Endodermal cell (in vitro differentiated cells): Measurements from ENCODE around the gene OR4K15. TPM values are rescaled to one million over a fixed set of nuclear protein-coding genes. Genes with fewer than 3 reads are reported as not detected.

ENCODE experiments used
- DNase-seq: peaks from one replicate; pipeline ENCODE4 v3.0.0-alpha.2; 2017
- H3K27ac ChIP-seq: 2 replicates; pipeline ENCODE4 v1.5.1; 2013; ENCODE audit warnings: mild to moderate bottlenecking, low read depth, low read length, moderate library complexity
- H3K27me3 ChIP-seq: 2 replicates; pipeline ENCODE4 v1.6.1; 2013; ENCODE audit warnings: mild to moderate bottlenecking, low read length, moderate library complexity; ENCODE audit not compliant: insufficient read depth, control insufficient read depth, poor library complexity, severe bottlenecking
- H3K36me3 ChIP-seq: 2 replicates; pipeline ENCODE4 v1.7.0; 2013; ENCODE audit warnings: mild to moderate bottlenecking, low read length, moderate library complexity; ENCODE audit not compliant: control insufficient read depth, insufficient read depth
- H3K4me1 ChIP-seq: one replicate; pipeline ENCODE4 v1.7.0; 2013; ENCODE audit warnings: low read length; ENCODE audit not compliant: control insufficient read depth, insufficient read depth
- H3K4me3 ChIP-seq: 2 replicates; pipeline ENCODE4 v1.5.1; 2013; ENCODE audit warnings: mild to moderate bottlenecking, low read length, moderate library complexity
- H3K9ac ChIP-seq: 2 replicates; pipeline ENCODE4 v1.6.1; 2013; ENCODE audit warnings: mild to moderate bottlenecking, low read length, moderate library complexity; ENCODE audit not compliant: poor library complexity, severe bottlenecking; ENCODE audit errors: extremely low read depth
- H3K9me3 ChIP-seq: 2 replicates; pipeline ENCODE4 v1.6.1; 2013; ENCODE audit warnings: mild to moderate bottlenecking, low read length, moderate library complexity; ENCODE audit not compliant: control insufficient read depth
- H3K27ac Mint-ChIP-seq: 2 replicates; pipeline ENCODE4 v1.8.0; 2020; ENCODE audit warnings: mixed read lengths
- H3K27me3 Mint-ChIP-seq: 2 replicates; pipeline ENCODE4 v1.8.0; 2021; ENCODE audit warnings: mild to moderate bottlenecking, mixed read lengths; ENCODE audit not compliant: insufficient read depth
- H3K36me3 Mint-ChIP-seq: 2 replicates; pipeline ENCODE4 v1.8.0; 2020; ENCODE audit warnings: low read depth, mixed read lengths
- H3K4me1 Mint-ChIP-seq: 2 replicates; pipeline ENCODE4 v1.8.0; 2020; ENCODE audit warnings: mixed read lengths
- H3K4me3 Mint-ChIP-seq: 2 replicates; pipeline ENCODE4 v1.8.0; 2020; ENCODE audit warnings: mild to moderate bottlenecking, moderate library complexity, mixed read lengths
- H3K9me3 Mint-ChIP-seq: 2 replicates; pipeline ENCODE4 v1.8.0; 2020; ENCODE audit warnings: mild to moderate bottlenecking, mixed read lengths
- WGBS, 2 experiments: methylation state at CpG; one replicate each; pipeline versions ENCODE4 v1.1.5 to v1.1.7; 2013; ENCODE audit warnings: missing lambda C conversion rate in 2 of 2, mixed read lengths in 1 of 2; ENCODE audit not compliant: insufficient coverage in 1 of 2, insufficient read length in 1 of 2; 5-methylcytosine and 5-hydroxymethylcytosine counted together
- total RNA-seq, 2 donors: library from RNA; stranded (reverse); fragmentation: NEBNext Ultra II Directional in 1 of 2; extraction: Animal tissue kit (Norgen Biotek cat#: 25700) in 1 of 2; gene quantifications; 2 replicates in 1 of 2; 3 replicates in 1 of 2; pipeline ENCODE4 v1.2.1, GENCODE V29; 2021
- TF ChIP-seq, protein P1 (sequence below): fragments of 200-600 bp; sonication (generic); conservative IDR thresholded peaks from 2 replicates; pipeline ENCODE4 v1.5.0; 2021; ENCODE audit warnings: antibody characterized with exemption, mild to moderate bottlenecking

Gene OR4K15
- total RNA-seq, 2 donors from 2014 or later, result not detected

DNA sequence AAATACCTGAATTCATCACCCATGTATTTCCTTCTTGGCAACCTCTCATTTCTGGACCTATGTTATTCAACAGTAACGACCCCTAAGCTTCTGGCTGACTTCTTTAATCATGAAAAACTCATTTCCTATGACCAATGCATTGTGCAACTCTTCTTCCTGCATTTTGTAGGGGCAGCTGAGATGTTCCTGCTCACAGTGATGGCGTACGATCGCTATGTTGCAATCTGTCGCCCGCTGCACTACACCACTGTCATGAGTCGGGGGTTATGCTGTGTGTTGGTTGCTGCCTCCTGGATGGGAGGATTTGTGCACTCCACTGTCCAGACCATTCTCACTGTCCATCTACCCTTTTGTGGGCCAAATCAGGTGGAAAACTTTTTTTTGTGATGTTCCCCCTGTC, 26.9 kb downstream of the OR4K15 start:
- Histone ChIP-seq H3K4me3 (no peak overlapping the region), H3K4me1 (no peaks in the 10 kb centered on the region), H3K9ac (no peak overlapping the region), H3K27me3 (no peaks in the 10 kb centered on the region), H3K36me3 (no peaks in the 10 kb centered on the region), H3K9me3 (peaks cover 71% of the 10 kb centered on the region), H3K27ac (no peak overlapping the region)
- H3K27ac Mint-ChIP-seq, result no peak overlapping the region
- no peaks in the 10 kb centered on the region for H3K27me3 Mint-ChIP-seq
- no peak for DNase-seq
- TF ChIP-seq, protein P1, sequence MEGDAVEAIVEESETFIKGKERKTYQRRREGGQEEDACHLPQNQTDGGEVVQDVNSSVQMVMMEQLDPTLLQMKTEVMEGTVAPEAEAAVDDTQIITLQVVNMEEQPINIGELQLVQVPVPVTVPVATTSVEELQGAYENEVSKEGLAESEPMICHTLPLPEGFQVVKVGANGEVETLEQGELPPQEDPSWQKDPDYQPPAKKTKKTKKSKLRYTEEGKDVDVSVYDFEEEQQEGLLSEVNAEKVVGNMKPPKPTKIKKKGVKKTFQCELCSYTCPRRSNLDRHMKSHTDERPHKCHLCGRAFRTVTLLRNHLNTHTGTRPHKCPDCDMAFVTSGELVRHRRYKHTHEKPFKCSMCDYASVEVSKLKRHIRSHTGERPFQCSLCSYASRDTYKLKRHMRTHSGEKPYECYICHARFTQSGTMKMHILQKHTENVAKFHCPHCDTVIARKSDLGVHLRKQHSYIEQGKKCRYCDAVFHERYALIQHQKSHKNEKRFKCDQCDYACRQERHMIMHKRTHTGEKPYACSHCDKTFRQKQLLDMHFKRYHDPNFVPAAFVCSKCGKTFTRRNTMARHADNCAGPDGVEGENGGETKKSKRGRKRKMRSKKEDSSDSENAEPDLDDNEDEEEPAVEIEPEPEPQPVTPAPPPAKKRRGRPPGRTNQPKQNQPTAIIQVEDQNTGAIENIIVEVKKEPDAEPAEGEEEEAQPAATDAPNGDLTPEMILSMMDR, result no peak
- H3K4me3 Mint-ChIP-seq, result no peak overlapping the region
- H3K4me1 Mint-ChIP-seq, result no peaks in the 10 kb centered on the region
- no peaks in the 10 kb centered on the region for H3K36me3 Mint-ChIP-seq
- WGBS, 2 experiments, result 82 to 89% methylated on average over 7 of the region's 7 CpGs
- peaks cover 59% of the 10 kb centered on the region for H3K9me3 Mint-ChIP-seq

DNA sequence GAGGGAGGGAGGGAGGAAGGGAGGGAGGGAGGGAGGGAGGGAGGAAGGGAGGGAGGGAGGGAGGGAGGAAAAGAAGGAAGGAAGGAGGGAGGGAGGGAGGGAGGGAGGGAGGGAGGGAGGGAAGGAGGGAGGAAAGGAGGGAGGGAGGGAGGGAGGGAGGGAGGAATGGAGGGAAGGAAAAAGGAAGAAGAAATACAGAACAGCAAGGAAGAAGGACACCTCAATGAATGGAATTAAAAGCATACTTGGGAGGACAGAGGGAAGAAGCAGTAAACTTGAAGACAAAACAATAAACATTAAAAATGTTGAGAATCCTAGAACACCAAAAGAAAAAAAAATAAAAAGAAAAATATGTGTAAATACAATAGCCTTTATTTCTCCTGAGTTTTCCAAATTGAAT, 32.8 kb downstream of the OR4K15 start:
- Histone ChIP-seq H3K36me3 (no peaks in the 10 kb centered on the region), H3K4me3 (no peak overlapping the region), H3K4me1 (no peaks in the 10 kb centered on the region), H3K9ac (no peak overlapping the region), H3K27ac (no peak overlapping the region), H3K27me3 (no peaks in the 10 kb centered on the region), H3K9me3 (peaks cover 80% of the 10 kb centered on the region)
- Mint-ChIP-seq H3K4me3 (no peak overlapping the region), H3K36me3 (no peaks in the 10 kb centered on the region), H3K9me3 (peaks cover 67% of the 10 kb centered on the region), H3K27ac (no peak overlapping the region), H3K4me1 (no peaks in the 10 kb centered on the region), H3K27me3 (no peaks in the 10 kb centered on the region)
- TF ChIP-seq, protein P1, result no peak
- no peak for DNase-seq

- DNase-seq, result no peak
- Mint-ChIP-seq H3K4me3 (no peak within 1 kb of the TSS), H3K9me3 (peaks cover 80% of the 10 kb centered on the region), H3K27me3 (no peaks in the 10 kb centered on the region), H3K27ac (no peak within 1 kb of the TSS), H3K36me3 (no peaks in the 10 kb centered on the region), H3K4me1 (no peaks in the 10 kb centered on the region)
- peaks cover 73% of the 10 kb centered on the region for H3K9me3 ChIP-seq
- H3K9ac ChIP-seq, result no peak within 1 kb of the TSS
- H3K4me1 ChIP-seq, result no peaks in the 10 kb centered on the region
- no peak within 1 kb of the TSS for H3K4me3 ChIP-seq
- no peaks in the 10 kb centered on the region for H3K27me3 ChIP-seq
- TF ChIP-seq, protein P1, result no peak
- H3K36me3 ChIP-seq, result no peaks in the 10 kb centered on the region
- no peak within 1 kb of the TSS for H3K27ac ChIP-seq
- WGBS, 2 experiments, result 75% methylated on average over 1 of the region's 2 CpGs; no CpG with 5 or more reads in 1 of the 2 experiments
These were observed 44.0 kb downstream of the OR4K15 start, which contains the start of gene OR4K14 for GRCh38 chr14:20019257-20019865. TSS of gene OR4K14 (minus strand) at chr14:20019307. CDS start at chr14:20015193, 4,114 bp downstream.

Other genes starting within 250 kb of the OR4K15 start
- not detected for gene OR4Q3, start 232.0 kb upstream of the OR4K15 start, total RNA-seq
- gene OR4M1, start 202.1 kb upstream of the OR4K15 start, total RNA-seq, result not detected
- not detected for gene OR4N2, start 171.8 kb upstream of the OR4K15 start, total RNA-seq
- gene OR4K2, start 100.4 kb upstream of the OR4K15 start, total RNA-seq, result not detected
- not detected for gene OR4K5, start 55.0 kb upstream of the OR4K15 start, total RNA-seq
- not detected for gene OR4K1, start 44.7 kb upstream of the OR4K15 start, total RNA-seq
- not detected for gene OR4Q2, start 26.6 kb downstream of the OR4K15 start, total RNA-seq
- not detected for gene OR4K14, start 43.7 kb downstream of the OR4K15 start, total RNA-seq
- not detected for gene OR4K13, start 60.4 kb downstream of the OR4K15 start, total RNA-seq
- gene OR4L1, start 84.5 kb downstream of the OR4K15 start, total RNA-seq, result not detected
- not detected for gene OR4K17, start 135.1 kb downstream of the OR4K15 start, total RNA-seq
- not detected for gene OR4N5, start 163.2 kb downstream of the OR4K15 start, total RNA-seq
- not detected for gene OR11G2, start 215.3 kb downstream of the OR4K15 start, total RNA-seq
- not detected for gene OR11H6, start 248.1 kb downstream of the OR4K15 start, total RNA-seq